Motor neuron (in vitro differentiated cells): Measurements from ENCODE around the gene NRAP. TPM values are rescaled to one million over a fixed set of nuclear protein-coding genes. Genes with fewer than 3 reads are reported as not detected.

ENCODE experiments used
- ATAC-seq, 8 experiments: fragments of 200-7000 bp; cut with Tn5 transposase; replicated peaks in 6 of 8; 2 replicates each; pipeline ENCODE4 v1.8.0; 2021; ENCODE audit warnings: mild to moderate bottlenecking in 8 of 8, moderate library complexity in 8 of 8
- H3K27ac ChIP-seq, 2 donors: fragments of 250-450 bp; sonication (Bioruptor Pico); 2 replicates each; pipeline ENCODE4 v1.9.0; 2021; ENCODE audit warnings: antibody characterized with exemption in 2 of 2, mild to moderate bottlenecking in 2 of 2, moderate library complexity in 1 of 2
- H3K4me1 ChIP-seq, 2 donors: fragments of 250-450 bp; sonication (Bioruptor Pico); replicated peaks in 1 of 2; 2 replicates each; pipeline ENCODE4 v1.6.1; 2021; ENCODE audit warnings: antibody characterized with exemption in 2 of 2, mild to moderate bottlenecking in 2 of 2, moderate library complexity in 1 of 2
- H3K4me3 ChIP-seq, 5 donors: fragments of 250-450 bp; sonication (Bioruptor Pico); 2 replicates each; pipeline ENCODE4 v1.9.0; 2021; ENCODE audit warnings: antibody characterized with exemption in 5 of 5, mild to moderate bottlenecking in 5 of 5, moderate library complexity in 4 of 5
- WGBS, 10 experiments: fragments of 450-650 bp; shearing (Covaris generic); methylation state at CpG; one replicate each; pipeline ENCODE4 v1.0.0; 2022; 5-methylcytosine and 5-hydroxymethylcytosine counted together
- in situ Hi-C, 9 experiments: fragments of 400-800 bp; cut with MboI; loops; one replicate each; pipeline ENCODE4 v1.15.0; 2021; ENCODE audit warnings: low sequenced_read_pairs in 9 of 9, low pct_unique_long_range_greater_than_20kb in 2 of 9; ENCODE audit not compliant: unreplicated experiment in 9 of 9
- total RNA-seq, 8 experiments: library from RNA; unstranded; fragments of 300-600 nt; gene quantifications; 2 replicates each; pipeline versions ENCODE4 v1.2.3 to v1.2.4, GENCODE V29; 2022

NRAP gene
- total RNA-seq, 8 experiments from 2014 or later: 0.15 to 5.3 (median 1.3) TPM; not detected in 2

- WGBS, 10 experiments: 0 to 80% (median 40%) methylated on average over 1 of the region's 1 CpG; no CpG with 5 or more reads in 3 of the 10 experiments
- Histone ChIP-seq H3K27ac (no peak overlapping the region), H3K4me1 (peaks cover 0 to 8% of the 10 kb centered on the region in 2 donors), H3K4me3 (no peak overlapping the region)
- in situ Hi-C loops: no loop called here
- peak in 1 of 8 experiments; percentile 30 for ATAC-seq
Observed at GRCh38 chr10:113541549-113541927, 122.3 kb downstream of the NRAP start.

GRCh38 chr10:113540845-113541548, 122.8 kb downstream of the NRAP start:
- Histone ChIP-seq H3K4me1 (peaks cover 0 to 8% of the 10 kb centered on the region in 2 donors), H3K4me3 (no peak overlapping the region), H3K27ac (no peak overlapping the region)
- 57 to 100% (median 85%) methylated on average over 1 to 7 of the region's 7 CpGs; no CpG with 5 or more reads in 2 of the 10 experiments for WGBS, 10 experiments
- ATAC-seq: no peak
- in situ Hi-C loops: no loop called here

GRCh38 chr10:113539789-113540188, 124.1 kb downstream of the NRAP start:
- WGBS, 10 experiments: 0 to 82% (median 41%) methylated on average over 1 to 5 of the region's 7 CpGs; no CpG with 5 or more reads in 2 of the 10 experiments
- in situ Hi-C loops: loop anchor here in 1 of 9 experiments (10.0 kb wide), 1 partner anchor 145 kb away; no protein-coding TSS in a partner anchor
- ATAC-seq: peak in 7 of 8 experiments; percentile 77 to 94 (median 88)

More at GRCh38 chr10:113539789-113540188, 124.1 kb downstream of the NRAP start:
- Histone ChIP-seq H3K4me1 (peaks cover 0 to 8% of the 10 kb centered on the region in 2 donors), H3K27ac (no peak overlapping the region), H3K4me3 (no peak overlapping the region)

Other genes starting within 250 kb of the NRAP start
- under 1 TPM in 6 of 8 experiments, not detected in 2; 0.05 to 0.28 (median 0.17) TPM for gene HABP2, start 111.0 kb downstream of the NRAP start, total RNA-seq
- gene CASP7, start 15.9 kb upstream of the NRAP start, total RNA-seq: 10 to 100 TPM in 4 of 8 experiments, 1 to 10 TPM in 4; 3.5 to 22.4 (median 12.7) TPM
- gene PLEKHS1, start 87.6 kb upstream of the NRAP start, total RNA-seq: under 1 TPM in 6 of 8 experiments, not detected in 2; 0.14 to 0.47 (median 0.25) TPM
- gene DCLRE1A, start 190.0 kb upstream of the NRAP start, total RNA-seq: 10 to 100 TPM in 5 of 8 experiments, 1 to 10 TPM in 3; 5.9 to 11.8 (median 10.0) TPM
- 10 to 100 TPM in 7 of 8 experiments, 1 to 10 TPM in 1; 6.9 to 22.9 (median 14.9) TPM for gene NHLRC2, start 190.6 kb upstream of the NRAP start, total RNA-seq